Neutrophil (primary cell): ENCODE data around the gene SMAD4.

Experiments
- H3K27ac ChIP-seq: fragments of 200-600 bp; sonication (generic); 2 replicates; pipeline ENCODE4 v1.5.1; 2016; ENCODE audit warnings: mild to moderate bottlenecking, moderate library complexity
- H3K27me3 ChIP-seq: fragments of 200-600 bp; sonication (generic); 2 replicates; pipeline ENCODE4 v1.6.0; 2016; ENCODE audit warnings: mild to moderate bottlenecking
- H3K36me3 ChIP-seq: fragments of 200-600 bp; sonication (generic); 2 replicates; pipeline ENCODE4 v1.5.1; 2017
- H3K4me1 ChIP-seq, 2 experiments: fragments of 200-600 bp in 1 of 2; sonication (generic) in 1 of 2; 1 replicate in 1 of 2; 2 replicates in 1 of 2; pipeline versions ENCODE4 v1.5.1 to v1.6.1; 2013 to 2016; ENCODE audit warnings: low read depth in 1 of 2, low read length in 1 of 2, mild to moderate bottlenecking in 1 of 2, moderate library complexity in 1 of 2; ENCODE audit not compliant: control insufficient read depth in 1 of 2, insufficient read depth in 1 of 2
- H3K4me3 ChIP-seq, 2 experiments: fragments of 200-600 bp in 1 of 2; sonication (generic) in 1 of 2; 1 replicate in 1 of 2; 2 replicates in 1 of 2; pipeline ENCODE4 v1.5.1; 2013 to 2016; ENCODE audit warnings: low read depth in 1 of 2, low read length in 1 of 2, mild to moderate bottlenecking in 1 of 2, moderate library complexity in 1 of 2
- H3K9me3 ChIP-seq: fragments of 200-600 bp; sonication (generic); 2 replicates; pipeline ENCODE4 v1.5.1; 2016
- TF ChIP-seq, protein P1 (sequence below): fragments of 200-600 bp; sonication (generic); IDR thresholded peaks from 2 replicates; pipeline ENCODE4 v1.5.1; 2016; ENCODE audit warnings: antibody characterized with exemption

The SMAD4 gene

DNA sequence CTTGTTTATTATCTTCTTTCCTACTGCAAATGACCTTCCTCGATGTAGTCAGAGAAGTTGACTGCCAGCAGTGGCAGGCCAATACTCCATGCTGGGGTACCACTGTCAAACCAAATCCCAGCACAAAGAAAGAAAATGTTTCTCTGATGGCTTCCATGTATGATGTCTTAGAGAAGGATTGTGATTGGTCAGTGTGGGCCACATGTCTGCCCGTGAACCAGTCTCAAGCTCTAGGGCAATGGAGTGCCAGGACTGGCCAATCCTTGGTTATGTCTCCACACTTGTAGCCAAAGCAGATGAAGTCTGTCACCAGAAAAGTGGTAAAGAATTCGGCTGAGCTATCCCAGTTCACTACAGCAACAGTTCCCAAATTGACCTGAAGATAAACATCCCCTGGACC is 17.6 kb upstream of the SMAD4 start:
- TF ChIP-seq, protein P1, sequence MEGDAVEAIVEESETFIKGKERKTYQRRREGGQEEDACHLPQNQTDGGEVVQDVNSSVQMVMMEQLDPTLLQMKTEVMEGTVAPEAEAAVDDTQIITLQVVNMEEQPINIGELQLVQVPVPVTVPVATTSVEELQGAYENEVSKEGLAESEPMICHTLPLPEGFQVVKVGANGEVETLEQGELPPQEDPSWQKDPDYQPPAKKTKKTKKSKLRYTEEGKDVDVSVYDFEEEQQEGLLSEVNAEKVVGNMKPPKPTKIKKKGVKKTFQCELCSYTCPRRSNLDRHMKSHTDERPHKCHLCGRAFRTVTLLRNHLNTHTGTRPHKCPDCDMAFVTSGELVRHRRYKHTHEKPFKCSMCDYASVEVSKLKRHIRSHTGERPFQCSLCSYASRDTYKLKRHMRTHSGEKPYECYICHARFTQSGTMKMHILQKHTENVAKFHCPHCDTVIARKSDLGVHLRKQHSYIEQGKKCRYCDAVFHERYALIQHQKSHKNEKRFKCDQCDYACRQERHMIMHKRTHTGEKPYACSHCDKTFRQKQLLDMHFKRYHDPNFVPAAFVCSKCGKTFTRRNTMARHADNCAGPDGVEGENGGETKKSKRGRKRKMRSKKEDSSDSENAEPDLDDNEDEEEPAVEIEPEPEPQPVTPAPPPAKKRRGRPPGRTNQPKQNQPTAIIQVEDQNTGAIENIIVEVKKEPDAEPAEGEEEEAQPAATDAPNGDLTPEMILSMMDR: no peak
- H3K4me1 ChIP-seq: no peaks in the 10 kb centered on the region
- H3K27ac ChIP-seq: no peak overlapping the region

GRCh38 chr18:51013259-51013658 is 16.8 kb upstream of the SMAD4 start:
- TF ChIP-seq, protein P1: no peak
- no peaks in the 10 kb centered on the region for H3K36me3 ChIP-seq
- no peak overlapping the region for H3K27ac ChIP-seq
- no peak overlapping the region for H3K4me3 ChIP-seq
- H3K4me1 ChIP-seq: no peaks in the 10 kb centered on the region
- no peaks in the 10 kb centered on the region for H3K9me3 ChIP-seq
- no peaks in the 10 kb centered on the region for H3K27me3 ChIP-seq

More for the DNA sequence above, 17.6 kb upstream of the SMAD4 start:
- Histone ChIP-seq H3K4me3 (no peak overlapping the region), H3K27me3 (no peaks in the 10 kb centered on the region), H3K36me3 (no peaks in the 10 kb centered on the region), H3K9me3 (no peaks in the 10 kb centered on the region)

- Histone ChIP-seq H3K36me3 (no peaks in the 10 kb centered on the region), H3K27ac (no peak overlapping the region), H3K9me3 (no peaks in the 10 kb centered on the region), H3K27me3 (no peaks in the 10 kb centered on the region), H3K4me3 (no peak overlapping the region), H3K4me1 (no peaks in the 10 kb centered on the region)
- TF ChIP-seq, protein P1: no peak
Measured at GRCh38 chr18:51017140-51017879, 12.7 kb upstream of the SMAD4 start.

DNA sequence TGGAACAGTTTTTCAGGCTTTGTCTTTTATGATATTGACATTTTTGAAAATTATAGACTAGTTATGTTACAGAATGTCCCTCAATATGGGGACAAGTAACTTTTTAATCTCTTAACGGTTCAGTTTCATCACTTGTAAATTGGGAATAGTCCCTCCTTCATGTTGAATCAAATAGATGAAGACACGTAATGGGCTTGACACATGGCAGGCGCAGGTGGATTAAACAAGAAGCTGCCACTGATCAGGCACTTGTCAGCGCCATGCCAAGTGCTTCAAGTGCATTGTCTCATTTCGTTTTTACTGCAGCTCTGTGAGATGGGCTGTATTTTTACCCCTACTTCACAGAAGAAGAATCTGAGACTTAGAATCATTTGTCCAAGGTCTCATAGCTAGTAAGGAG is 9.5 kb upstream of the SMAD4 start:
- H3K36me3 ChIP-seq: no peaks in the 10 kb centered on the region
- H3K27ac ChIP-seq: no peak overlapping the region
- H3K27me3 ChIP-seq: no peaks in the 10 kb centered on the region
- H3K4me1 ChIP-seq: no peaks in the 10 kb centered on the region
- no peaks in the 10 kb centered on the region for H3K9me3 ChIP-seq
- no peak overlapping the region for H3K4me3 ChIP-seq
- TF ChIP-seq, protein P1: no peak

DNA sequence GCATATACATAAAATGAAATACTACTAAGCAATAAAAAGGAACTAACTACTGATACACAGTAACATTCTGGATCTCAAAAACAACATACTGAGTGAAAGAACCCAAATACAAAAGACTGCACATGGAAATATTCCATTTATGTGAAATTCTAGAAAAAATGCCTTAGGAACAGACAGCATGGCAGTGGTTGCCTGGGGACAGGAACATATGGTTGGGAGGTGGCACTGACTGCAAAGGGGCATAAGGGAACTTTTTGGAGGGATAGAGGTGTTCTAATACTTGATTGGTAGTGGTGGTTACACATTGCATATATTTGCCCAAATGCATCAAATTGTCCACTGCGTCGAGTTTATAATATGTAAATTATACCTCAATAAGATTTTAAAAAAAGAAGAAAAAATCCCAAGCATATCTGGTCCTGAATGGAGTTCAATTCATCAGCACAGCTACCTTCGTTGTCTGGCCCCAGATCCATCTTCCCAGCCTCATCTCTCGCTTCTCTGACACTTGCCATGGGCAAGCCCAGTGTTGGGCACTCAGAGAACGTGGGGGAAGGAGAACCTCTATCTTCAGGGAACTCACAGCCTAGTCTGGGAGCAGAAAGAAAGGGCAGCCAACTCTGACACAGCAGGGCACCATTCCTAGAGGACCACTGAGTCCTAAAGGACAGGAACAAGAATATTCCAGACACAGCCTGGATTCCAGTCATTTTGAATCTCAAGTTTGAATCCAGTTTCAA is 8.6 kb upstream of the SMAD4 start:
- TF ChIP-seq, protein P1: no peak

More for the DNA sequence above, 8.6 kb upstream of the SMAD4 start:
- Histone ChIP-seq H3K27me3 (no peaks in the 10 kb centered on the region), H3K27ac (no peak overlapping the region), H3K36me3 (no peaks in the 10 kb centered on the region), H3K9me3 (no peaks in the 10 kb centered on the region), H3K4me3 (no peak overlapping the region), H3K4me1 (no peaks in the 10 kb centered on the region)
